GM23338 (cell line): ENCODE data around the gene ALDH3A2. TPM values are rescaled to one million over a fixed set of nuclear protein-coding genes. Genes with fewer than 3 reads are reported as not detected.

ENCODE experiments used
- ATAC-seq: fragments of 200-7000 bp; cut with Tn5 transposase; 3 replicates; pipeline ENCODE4 v1.9.1; 2020
- DNase-seq: peaks from one replicate; pipeline ENCODE4 v3.0.0-alpha.2; 2015; ENCODE audit warnings: low spot score
- H2AFZ ChIP-seq: fragments of 200-600 bp; sonication (generic); 2 replicates; pipeline ENCODE4 v1.8.0; 2016; ENCODE audit warnings: antibody characterized with exemption, mild to moderate bottlenecking, moderate library complexity
- H3F3A ChIP-seq: fragments of 200-600 bp; sonication (generic); replicated peaks from 2 replicates; pipeline ENCODE4 v1.8.0; 2017; ENCODE audit warnings: antibody characterized with exemption, mixed run types, low read depth
- H3K27ac ChIP-seq: fragments of 200-600 bp; sonication (generic); 2 replicates; pipeline ENCODE4 v1.6.1; 2016; ENCODE audit warnings: low read depth
- H3K27me3 ChIP-seq: fragments of 200-600 bp; sonication (generic); 2 replicates; pipeline ENCODE4 v1.8.0; 2016; ENCODE audit warnings: mild to moderate bottlenecking, mixed run types, moderate library complexity; ENCODE audit not compliant: insufficient read depth
- H3K36me3 ChIP-seq: fragments of 200-600 bp; sonication (generic); 2 replicates; pipeline ENCODE4 v1.8.0; 2016; ENCODE audit warnings: mild to moderate bottlenecking; ENCODE audit not compliant: insufficient read depth
- H3K4me1 ChIP-seq: fragments of 200-600 bp; sonication (generic); 2 replicates; pipeline ENCODE4 v1.8.0; 2016; ENCODE audit warnings: mild to moderate bottlenecking, moderate library complexity; ENCODE audit not compliant: insufficient read depth
- H3K4me2 ChIP-seq: fragments of 200-600 bp; sonication (generic); 2 replicates; pipeline ENCODE4 v1.7.1; 2017; ENCODE audit warnings: mixed run types
- H3K4me3 ChIP-seq: fragments of 200-600 bp; sonication (generic); 2 replicates; pipeline ENCODE4 v1.6.1; 2016; ENCODE audit warnings: mixed run types
- H3K79me2 ChIP-seq: fragments of 200-600 bp; sonication (generic); replicated peaks from 2 replicates; pipeline ENCODE4 v1.8.0; 2017; ENCODE audit warnings: mild to moderate bottlenecking; ENCODE audit not compliant: insufficient read depth
- H3K9me2 ChIP-seq: fragments of 200-600 bp; sonication (generic); 2 replicates; pipeline ENCODE4 v1.8.0; 2017; ENCODE audit not compliant: insufficient read depth
- H4K20me1 ChIP-seq: fragments of 200-600 bp; sonication (generic); replicated peaks from 2 replicates; pipeline ENCODE4 v1.8.0; 2017; ENCODE audit warnings: mild to moderate bottlenecking; ENCODE audit not compliant: insufficient read depth
- H3K27ac Mint-ChIP-seq: 2 replicates; pipeline ENCODE4 v1.8.0; 2020; ENCODE audit warnings: inconsistent platforms, mild to moderate bottlenecking, moderate library complexity, mixed read lengths
- H3K27me3 Mint-ChIP-seq: 3 replicates; pipeline ENCODE4 v1.8.0; 2022; ENCODE audit warnings: low read depth, mild to moderate bottlenecking, moderate library complexity, mixed read lengths, inconsistent platforms; ENCODE audit not compliant: insufficient read depth, poor library complexity
- H3K36me3 Mint-ChIP-seq: 3 replicates; pipeline ENCODE4 v1.8.0; 2021; ENCODE audit warnings: low read depth, mild to moderate bottlenecking, inconsistent platforms, moderate library complexity, mixed read lengths
- H3K4me1 Mint-ChIP-seq: 3 replicates; pipeline ENCODE4 v1.8.0; 2020; ENCODE audit warnings: mild to moderate bottlenecking, inconsistent platforms, mixed read lengths
- H3K4me3 Mint-ChIP-seq: 3 replicates; pipeline ENCODE4 v1.8.0; 2021; ENCODE audit warnings: moderate library complexity, mild to moderate bottlenecking, inconsistent platforms, mixed read lengths
- H3K9me3 Mint-ChIP-seq: 3 replicates; pipeline ENCODE4 v1.8.0; 2020; ENCODE audit warnings: moderate library complexity, mild to moderate bottlenecking, inconsistent platforms, mixed read lengths
- CREB1 ChIP-seq: fragments of 250-450 bp; sonication (Bioruptor Pico); IDR thresholded peaks from 2 replicates; pipeline ENCODE4 v1.5.0; 2020; ENCODE audit warnings: low read depth, mild to moderate bottlenecking, moderate library complexity
- EZH2 ChIP-seq: fragments of 200-600 bp; sonication (generic); IDR thresholded peaks from one replicate; pipeline ENCODE4 v1.8.0; 2017; ENCODE audit warnings: antibody characterized with exemption, mild to moderate bottlenecking, low read depth; ENCODE audit not compliant: unreplicated experiment
- EZH2phosphoT487 ChIP-seq: fragments of 200-600 bp; sonication (generic); IDR thresholded peaks from one replicate; pipeline ENCODE4 v1.8.1; 2018; ENCODE audit warnings: antibody characterized with exemption; ENCODE audit not compliant: unreplicated experiment
- JUNB ChIP-seq: IDR thresholded peaks from one replicate; pipeline ENCODE4 v1.6.1; 2016; ENCODE audit warnings: antibody characterized with exemption; ENCODE audit not compliant: unreplicated experiment
- NANOG ChIP-seq: IDR thresholded peaks from 2 replicates; pipeline ENCODE4 v1.6.1; 2016; ENCODE audit warnings: antibody characterized with exemption, borderline replicate concordance
- POLR2AphosphoS5 ChIP-seq: IDR thresholded peaks from 2 replicates; pipeline ENCODE4 v1.6.1; 2016; ENCODE audit warnings: antibody characterized with exemption, low read depth
- STAT1 ChIP-seq: IDR thresholded peaks from one replicate; pipeline ENCODE4 v1.6.1; 2016; ENCODE audit warnings: antibody characterized with exemption; ENCODE audit not compliant: unreplicated experiment
- ZNF114 ChIP-seq: fragments of 250-450 bp; sonication (Bioruptor Pico); IDR thresholded peaks from 2 replicates; pipeline ENCODE4 v1.5.0; 2020; ENCODE audit warnings: mild to moderate bottlenecking, moderate library complexity
- ZNF331 ChIP-seq: fragments of 250-450 bp; sonication (Bioruptor Pico); IDR thresholded peaks from 2 replicates; pipeline ENCODE4 v1.5.0; 2020; ENCODE audit warnings: low read depth, mild to moderate bottlenecking, moderate library complexity
- polyA plus RNA-seq: library from polyadenylated mRNA; unstranded; fragments of >200 nt; fragmentation: Nextera tagmentation; extraction: Ambion mirVana; gene quantifications from 2 replicates; pipeline ENCODE4 v1.2.1, GENCODE V29; 2016
- total RNA-seq: library from RNA; depleted of rRNA; stranded (reverse); fragments of >200 nt; shearing (Covaris generic); gene quantifications from 2 replicates; pipeline ENCODE4 v1.2.3, GENCODE V29; 2014
- TF ChIP-seq, protein P1 (sequence below): fragments of 250-450 bp; sonication (Bioruptor Pico); IDR thresholded peaks from 2 replicates; pipeline ENCODE4 v1.5.0; 2020; ENCODE audit warnings: mild to moderate bottlenecking, moderate library complexity
- TF ChIP-seq, protein P2 (sequence below), 2 experiments: fragments of 200-600 bp in 1 of 2; sonication (generic) in 1 of 2; conservative IDR thresholded peaks; 2 replicates each; pipeline versions ENCODE4 v1.5.1 to v1.6.1; 2016 to 2017; ENCODE audit warnings: antibody characterized with exemption in 2 of 2, low read depth in 2 of 2, mild to moderate bottlenecking in 2 of 2, moderate library complexity in 1 of 2
- TF ChIP-seq, protein P3 (sequence below): IDR thresholded peaks from 2 replicates; pipeline ENCODE4 v1.6.1; 2016; ENCODE audit warnings: antibody characterized with exemption

The ALDH3A2 gene
- total and polyA plus RNA-seq, 2 experiments from 2014 or later = 31.3 to 159 TPM

DNA sequence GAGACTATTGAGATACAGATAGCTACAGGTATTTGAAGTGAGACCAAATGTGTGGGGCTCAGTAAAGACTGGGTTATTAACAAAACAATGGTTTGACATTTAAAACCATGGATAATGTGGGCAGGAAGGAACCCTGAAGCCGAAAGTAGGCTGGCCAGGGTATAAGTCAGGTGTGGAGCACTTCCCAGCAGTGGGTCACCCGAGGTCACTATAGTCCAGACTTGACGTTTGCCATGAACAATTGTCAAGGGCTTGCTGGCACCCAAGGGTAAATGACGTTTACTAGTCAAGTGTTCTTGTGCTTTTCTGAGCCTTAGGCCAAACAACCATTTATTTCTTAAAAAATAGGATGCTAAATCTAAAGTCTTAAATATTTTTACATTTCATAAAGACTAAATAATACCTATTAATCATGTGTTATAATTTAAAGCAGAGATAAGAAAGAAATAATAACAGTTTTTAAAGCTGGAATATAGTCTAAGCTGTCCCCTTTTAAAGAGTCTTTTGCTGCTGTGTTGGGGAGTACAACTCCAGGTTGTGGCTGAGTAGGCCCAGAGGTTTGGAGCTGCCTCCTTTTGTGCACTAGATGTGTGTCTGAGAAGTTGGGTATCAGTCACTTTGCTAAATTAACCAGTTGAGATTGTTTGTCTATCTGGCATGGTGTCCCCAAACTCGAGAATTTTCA, 15.7 kb downstream of the ALDH3A2 start (continued):
- TF ChIP-seq, protein P1, sequence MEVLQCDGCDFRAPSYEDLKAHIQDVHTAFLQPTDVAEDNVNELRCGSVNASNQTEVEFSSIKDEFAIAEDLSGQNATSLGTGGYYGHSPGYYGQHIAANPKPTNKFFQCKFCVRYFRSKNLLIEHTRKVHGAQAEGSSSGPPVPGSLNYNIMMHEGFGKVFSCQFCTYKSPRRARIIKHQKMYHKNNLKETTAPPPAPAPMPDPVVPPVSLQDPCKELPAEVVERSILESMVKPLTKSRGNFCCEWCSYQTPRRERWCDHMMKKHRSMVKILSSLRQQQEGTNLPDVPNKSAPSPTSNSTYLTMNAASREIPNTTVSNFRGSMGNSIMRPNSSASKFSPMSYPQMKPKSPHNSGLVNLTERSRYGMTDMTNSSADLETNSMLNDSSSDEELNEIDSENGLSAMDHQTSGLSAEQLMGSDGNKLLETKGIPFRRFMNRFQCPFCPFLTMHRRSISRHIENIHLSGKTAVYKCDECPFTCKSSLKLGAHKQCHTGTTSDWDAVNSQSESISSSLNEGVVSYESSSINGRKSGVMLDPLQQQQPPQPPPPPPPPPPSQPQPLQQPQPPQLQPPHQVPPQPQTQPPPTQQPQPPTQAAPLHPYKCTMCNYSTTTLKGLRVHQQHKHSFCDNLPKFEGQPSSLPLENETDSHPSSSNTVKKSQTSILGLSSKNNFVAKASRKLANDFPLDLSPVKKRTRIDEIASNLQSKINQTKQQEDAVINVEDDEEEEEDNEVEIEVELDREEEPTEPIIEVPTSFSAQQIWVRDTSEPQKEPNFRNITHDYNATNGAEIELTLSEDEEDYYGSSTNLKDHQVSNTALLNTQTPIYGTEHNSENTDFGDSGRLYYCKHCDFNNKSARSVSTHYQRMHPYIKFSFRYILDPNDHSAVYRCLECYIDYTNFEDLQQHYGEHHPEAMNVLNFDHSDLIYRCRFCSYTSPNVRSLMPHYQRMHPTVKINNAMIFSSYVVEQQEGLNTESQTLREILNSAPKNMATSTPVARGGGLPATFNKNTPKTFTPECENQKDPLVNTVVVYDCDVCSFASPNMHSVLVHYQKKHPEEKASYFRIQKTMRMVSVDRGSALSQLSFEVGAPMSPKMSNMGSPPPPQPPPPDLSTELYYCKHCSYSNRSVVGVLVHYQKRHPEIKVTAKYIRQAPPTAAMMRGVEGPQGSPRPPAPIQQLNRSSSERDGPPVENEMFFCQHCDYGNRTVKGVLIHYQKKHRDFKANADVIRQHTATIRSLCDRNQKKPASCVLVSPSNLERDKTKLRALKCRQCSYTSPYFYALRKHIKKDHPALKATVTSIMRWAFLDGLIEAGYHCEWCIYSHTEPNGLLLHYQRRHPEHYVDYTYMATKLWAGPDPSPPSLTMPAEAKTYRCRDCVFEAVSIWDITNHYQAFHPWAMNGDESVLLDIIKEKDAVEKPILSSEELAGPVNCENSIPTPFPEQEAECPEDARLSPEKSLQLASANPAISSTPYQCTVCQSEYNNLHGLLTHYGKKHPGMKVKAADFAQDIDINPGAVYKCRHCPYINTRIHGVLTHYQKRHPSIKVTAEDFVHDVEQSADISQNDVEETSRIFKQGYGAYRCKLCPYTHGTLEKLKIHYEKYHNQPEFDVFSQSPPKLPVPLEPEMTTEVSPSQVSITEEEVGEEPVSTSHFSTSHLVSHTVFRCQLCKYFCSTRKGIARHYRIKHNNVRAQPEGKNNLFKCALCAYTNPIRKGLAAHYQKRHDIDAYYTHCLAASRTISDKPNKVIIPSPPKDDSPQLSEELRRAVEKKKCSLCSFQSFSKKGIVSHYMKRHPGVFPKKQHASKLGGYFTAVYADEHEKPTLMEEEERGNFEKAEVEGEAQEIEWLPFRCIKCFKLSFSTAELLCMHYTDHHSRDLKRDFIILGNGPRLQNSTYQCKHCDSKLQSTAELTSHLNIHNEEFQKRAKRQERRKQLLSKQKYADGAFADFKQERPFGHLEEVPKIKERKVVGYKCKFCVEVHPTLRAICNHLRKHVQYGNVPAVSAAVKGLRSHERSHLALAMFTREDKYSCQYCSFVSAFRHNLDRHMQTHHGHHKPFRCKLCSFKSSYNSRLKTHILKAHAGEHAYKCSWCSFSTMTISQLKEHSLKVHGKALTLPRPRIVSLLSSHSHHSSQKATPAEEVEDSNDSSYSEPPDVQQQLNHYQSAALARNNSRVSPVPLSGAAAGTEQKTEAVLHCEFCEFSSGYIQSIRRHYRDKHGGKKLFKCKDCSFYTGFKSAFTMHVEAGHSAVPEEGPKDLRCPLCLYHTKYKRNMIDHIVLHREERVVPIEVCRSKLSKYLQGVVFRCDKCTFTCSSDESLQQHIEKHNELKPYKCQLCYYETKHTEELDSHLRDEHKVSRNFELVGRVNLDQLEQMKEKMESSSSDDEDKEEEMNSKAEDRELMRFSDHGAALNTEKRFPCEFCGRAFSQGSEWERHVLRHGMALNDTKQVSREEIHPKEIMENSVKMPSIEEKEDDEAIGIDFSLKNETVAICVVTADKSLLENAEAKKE = no peak
- TF ChIP-seq POLR2AphosphoS5 (no peak), ZNF114 (CRISPR knock-in tag) (no peak), ZNF331 (CRISPR knock-in tag) (no peak), EZH2 (no peak), EZH2phosphoT487 (no peak)

DNA sequence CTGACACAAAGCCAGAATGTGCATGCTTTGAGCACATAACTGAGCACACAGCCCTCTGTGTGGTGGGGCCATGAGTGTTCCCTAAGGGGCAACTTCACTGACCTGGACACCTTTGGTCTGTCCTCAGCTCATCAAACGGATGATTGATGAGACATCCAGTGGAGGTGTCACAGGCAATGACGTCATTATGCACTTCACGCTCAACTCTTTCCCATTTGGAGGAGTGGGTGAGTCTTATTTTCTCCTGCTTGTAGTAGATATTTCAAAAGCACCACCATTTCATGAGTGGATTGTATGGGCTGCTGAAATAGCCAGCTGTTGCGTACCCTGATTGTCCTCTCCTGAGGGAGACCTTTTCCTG, 16.2 kb downstream of the ALDH3A2 start:
- Histone ChIP-seq H3K4me3 (no peak overlapping the region), H2AFZ (no peak overlapping the region), H3K36me3 (no peaks in the 10 kb centered on the region), H3K4me2 (no peak overlapping the region), H3K9me2 (no peaks in the 10 kb centered on the region), H3K27me3 (no peaks in the 10 kb centered on the region), H3K27ac (no peak overlapping the region), H3F3A (no peaks in the 10 kb centered on the region), H3K79me2 (0 out of 2 replicates have a peak, but pooled peaks cover 4% of the 10 kb centered on the region), H3K4me1 (peaks cover 16% of the 10 kb centered on the region; the same call in 1 of the 2 replicates), H4K20me1 (peaks cover 9% of the 10 kb centered on the region; the same call in 1 of the 2 replicates)
- H3K27ac Mint-ChIP-seq = no peak overlapping the region
- H3K9me3 Mint-ChIP-seq = no peaks in the 10 kb centered on the region
- H3K4me1 Mint-ChIP-seq = peaks cover 18% of the 10 kb centered on the region
- no peak overlapping the region for H3K4me3 Mint-ChIP-seq
- ATAC-seq = no peak
- no peaks in the 10 kb centered on the region for H3K27me3 Mint-ChIP-seq
- DNase-seq = no peak
- H3K36me3 Mint-ChIP-seq = peaks cover 56% of the 10 kb centered on the region
- TF ChIP-seq, protein P2, sequence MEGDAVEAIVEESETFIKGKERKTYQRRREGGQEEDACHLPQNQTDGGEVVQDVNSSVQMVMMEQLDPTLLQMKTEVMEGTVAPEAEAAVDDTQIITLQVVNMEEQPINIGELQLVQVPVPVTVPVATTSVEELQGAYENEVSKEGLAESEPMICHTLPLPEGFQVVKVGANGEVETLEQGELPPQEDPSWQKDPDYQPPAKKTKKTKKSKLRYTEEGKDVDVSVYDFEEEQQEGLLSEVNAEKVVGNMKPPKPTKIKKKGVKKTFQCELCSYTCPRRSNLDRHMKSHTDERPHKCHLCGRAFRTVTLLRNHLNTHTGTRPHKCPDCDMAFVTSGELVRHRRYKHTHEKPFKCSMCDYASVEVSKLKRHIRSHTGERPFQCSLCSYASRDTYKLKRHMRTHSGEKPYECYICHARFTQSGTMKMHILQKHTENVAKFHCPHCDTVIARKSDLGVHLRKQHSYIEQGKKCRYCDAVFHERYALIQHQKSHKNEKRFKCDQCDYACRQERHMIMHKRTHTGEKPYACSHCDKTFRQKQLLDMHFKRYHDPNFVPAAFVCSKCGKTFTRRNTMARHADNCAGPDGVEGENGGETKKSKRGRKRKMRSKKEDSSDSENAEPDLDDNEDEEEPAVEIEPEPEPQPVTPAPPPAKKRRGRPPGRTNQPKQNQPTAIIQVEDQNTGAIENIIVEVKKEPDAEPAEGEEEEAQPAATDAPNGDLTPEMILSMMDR (conservative IDR thresholded peaks at IDR 0.05; ENCODE audit: low read depth in 2 of 2) = no peak
- TF ChIP-seq STAT1 (no peak), ZNF114 (CRISPR knock-in tag) (no peak), ZNF331 (CRISPR knock-in tag) (no peak), EZH2phosphoT487 (no peak), NANOG (no peak), POLR2AphosphoS5 (no peak), JUNB (no peak), CREB1 (CRISPR knock-in tag) (no peak)
- TF ChIP-seq, protein P3, sequence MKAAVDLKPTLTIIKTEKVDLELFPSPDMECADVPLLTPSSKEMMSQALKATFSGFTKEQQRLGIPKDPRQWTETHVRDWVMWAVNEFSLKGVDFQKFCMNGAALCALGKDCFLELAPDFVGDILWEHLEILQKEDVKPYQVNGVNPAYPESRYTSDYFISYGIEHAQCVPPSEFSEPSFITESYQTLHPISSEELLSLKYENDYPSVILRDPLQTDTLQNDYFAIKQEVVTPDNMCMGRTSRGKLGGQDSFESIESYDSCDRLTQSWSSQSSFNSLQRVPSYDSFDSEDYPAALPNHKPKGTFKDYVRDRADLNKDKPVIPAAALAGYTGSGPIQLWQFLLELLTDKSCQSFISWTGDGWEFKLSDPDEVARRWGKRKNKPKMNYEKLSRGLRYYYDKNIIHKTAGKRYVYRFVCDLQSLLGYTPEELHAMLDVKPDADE = no peak
